SHP77 treated with DMSO at 0.1 percent for 48 hours (cell line): ENCODE measurements around the gene AKAIN1.
A peak's percentile ranks its signal among the peaks of the same experiment; 100 is the strongest.

ENCODE experiments used
- DNase-seq: peaks from one replicate; lab custom pipeline; 2025; lab: John Stamatoyannopoulos, UW

Gene AKAIN1

GRCh38 chr18:5197032-5197434, at the start of gene AKAIN1:
AKAIN1 (minus strand) TSS chr18:5197257; CDS start chr18:5197053, 204 bp downstream.
- no peak for DNase-seq

- DNase-seq: no peak
Measured at GRCh38 chr18:5244941-5245340, 47.9 kb upstream of the AKAIN1 start.

- DNase-seq: no peak
Measured at GRCh38 chr18:5239447-5239846, 42.4 kb upstream of the AKAIN1 start.

GRCh38 chr18:5238371-5238976, 41.4 kb upstream of the AKAIN1 start:
- DNase-seq: no peak

- DNase-seq: peak; percentile 76
Measured at GRCh38 chr18:5237723-5238370, 40.8 kb upstream of the AKAIN1 start.

GRCh38 chr18:5237083-5237722, 40.1 kb upstream of the AKAIN1 start:
- peak; percentile 53 for DNase-seq

- DNase-seq: no peak
Measured at GRCh38 chr18:5214583-5215351, 17.7 kb upstream of the AKAIN1 start.

- DNase-seq: no peak
Measured at GRCh38 chr18:5207471-5208150, 10.6 kb upstream of the AKAIN1 start.

GRCh38 chr18:5198311-5198710, 1.3 kb upstream of the AKAIN1 start:
- no peak for DNase-seq

- no peak for DNase-seq
Measured at GRCh38 chr18:5197461-5197860, 404 bp upstream of the AKAIN1 start.

- DNase-seq: no peak
Measured at GRCh38 chr18:5196253-5197031, 615 bp downstream of the AKAIN1 start.

- DNase-seq: no peak
Measured at GRCh38 chr18:5195656-5196055, 1.4 kb downstream of the AKAIN1 start.

- DNase-seq: no peak
Measured at GRCh38 chr18:5180254-5180653, 16.8 kb downstream of the AKAIN1 start.

GRCh38 chr18:5178519-5178918, 18.5 kb downstream of the AKAIN1 start:
- no peak for DNase-seq

GRCh38 chr18:5175378-5175777, 21.7 kb downstream of the AKAIN1 start:
- DNase-seq: no peak

- no peak for DNase-seq
Measured at GRCh38 chr18:5173646-5174045, 23.4 kb downstream of the AKAIN1 start.

GRCh38 chr18:5173236-5173635, 23.8 kb downstream of the AKAIN1 start:
- no peak for DNase-seq

GRCh38 chr18:5167831-5168230, 29.2 kb downstream of the AKAIN1 start:
- no peak for DNase-seq

GRCh38 chr18:5166606-5167280, 30.3 kb downstream of the AKAIN1 start:
- DNase-seq: no peak

GRCh38 chr18:5164903-5165302, 32.2 kb downstream of the AKAIN1 start:
- no peak for DNase-seq

- no peak for DNase-seq
Measured at GRCh38 chr18:5162111-5162510, 34.9 kb downstream of the AKAIN1 start.
